HEK293 (cell line): ENCODE results near the gene GPR137C.

Source experiments
- MZF1 ChIP-seq: fragments of 450-650 bp; formaldehyde crosslinking; IDR thresholded peaks from 2 replicates; pipeline ENCODE4 v1.5.1; 2017; ENCODE audit warnings: missing biosample characterization, missing genetic modification characterization, borderline replicate concordance
- ZNF138 ChIP-seq: fragments of 450-650 bp; formaldehyde crosslinking; IDR thresholded peaks from 2 replicates; pipeline ENCODE4 v1.5.1; 2016; ENCODE audit warnings: missing biosample characterization, missing genetic modification characterization, borderline replicate concordance
- TF ChIP-seq, protein P1 (sequence below): fragments of 450-650 bp; formaldehyde crosslinking; IDR thresholded peaks from 2 replicates; pipeline ENCODE4 v1.5.1; 2016; ENCODE audit warnings: missing biosample characterization, missing genetic modification characterization
- TF ChIP-seq, protein P2 (sequence below): fragments of 450-650 bp; formaldehyde crosslinking; IDR thresholded peaks from 2 replicates; pipeline ENCODE4 v1.5.1; 2016; ENCODE audit warnings: missing biosample characterization, missing genetic modification characterization
- TF ChIP-seq, protein P3 (sequence below): fragments of 450-650 bp; formaldehyde crosslinking; IDR thresholded peaks from 2 replicates; pipeline ENCODE4 v1.5.1; 2016; ENCODE audit warnings: missing biosample characterization, missing genetic modification characterization

DNA sequence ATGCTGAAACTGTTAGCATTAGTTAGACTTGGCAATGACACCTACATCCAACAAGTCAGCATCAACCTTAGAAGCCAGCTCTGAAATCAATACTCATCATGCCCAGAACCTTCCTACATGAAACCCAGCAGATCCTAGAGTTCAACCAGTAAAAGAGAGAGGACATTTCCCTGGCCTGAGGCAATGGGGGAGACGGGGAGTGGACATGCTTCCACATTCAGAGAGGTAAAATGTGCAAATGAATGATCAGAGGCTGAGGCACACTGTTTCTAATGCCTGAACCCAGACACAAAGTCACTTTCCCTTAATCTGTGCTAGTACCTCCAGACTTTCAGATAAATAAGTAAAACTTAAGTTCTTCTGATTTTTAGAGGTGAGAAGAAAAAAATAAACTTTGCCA lies 108.2 kb downstream of the GPR137C start:
- TF ChIP-seq, protein P1, sequence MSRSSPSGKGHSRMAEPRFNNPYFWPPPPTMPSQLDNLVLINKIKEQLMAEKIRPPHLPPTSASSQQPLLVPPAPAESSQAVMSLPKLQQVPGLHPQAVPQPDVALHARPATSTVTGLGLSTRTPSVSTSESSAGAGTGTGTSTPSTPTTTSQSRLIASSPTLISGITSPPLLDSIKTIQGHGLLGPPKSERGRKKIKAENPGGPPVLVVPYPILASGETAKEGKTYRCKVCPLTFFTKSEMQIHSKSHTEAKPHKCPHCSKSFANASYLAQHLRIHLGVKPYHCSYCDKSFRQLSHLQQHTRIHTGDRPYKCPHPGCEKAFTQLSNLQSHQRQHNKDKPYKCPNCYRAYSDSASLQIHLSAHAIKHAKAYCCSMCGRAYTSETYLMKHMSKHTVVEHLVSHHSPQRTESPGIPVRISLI (tag by site-specific recombination): no peak
- TF ChIP-seq, protein P2, sequence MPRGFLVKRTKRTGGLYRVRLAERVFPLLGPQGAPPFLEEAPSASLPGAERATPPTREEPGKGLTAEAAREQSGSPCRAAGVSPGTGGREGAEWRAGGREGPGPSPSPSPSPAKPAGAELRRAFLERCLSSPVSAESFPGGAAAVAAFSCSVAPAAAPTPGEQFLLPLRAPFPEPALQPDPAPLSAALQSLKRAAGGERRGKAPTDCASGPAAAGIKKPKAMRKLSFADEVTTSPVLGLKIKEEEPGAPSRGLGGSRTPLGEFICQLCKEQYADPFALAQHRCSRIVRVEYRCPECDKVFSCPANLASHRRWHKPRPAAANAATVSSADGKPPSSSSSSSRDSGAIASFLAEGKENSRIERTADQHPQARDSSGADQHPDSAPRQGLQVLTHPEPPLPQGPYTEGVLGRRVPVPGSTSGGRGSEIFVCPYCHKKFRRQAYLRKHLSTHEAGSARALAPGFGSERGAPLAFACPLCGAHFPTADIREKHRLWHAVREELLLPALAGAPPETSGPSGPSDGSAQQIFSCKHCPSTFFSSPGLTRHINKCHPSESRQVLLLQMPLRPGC (tag by site-specific recombination): no peak
- TF ChIP-seq MZF1 (tag by site-specific recombination) (no peak), ZNF138 (tag by site-specific recombination) (no peak)
- TF ChIP-seq, protein P3, sequence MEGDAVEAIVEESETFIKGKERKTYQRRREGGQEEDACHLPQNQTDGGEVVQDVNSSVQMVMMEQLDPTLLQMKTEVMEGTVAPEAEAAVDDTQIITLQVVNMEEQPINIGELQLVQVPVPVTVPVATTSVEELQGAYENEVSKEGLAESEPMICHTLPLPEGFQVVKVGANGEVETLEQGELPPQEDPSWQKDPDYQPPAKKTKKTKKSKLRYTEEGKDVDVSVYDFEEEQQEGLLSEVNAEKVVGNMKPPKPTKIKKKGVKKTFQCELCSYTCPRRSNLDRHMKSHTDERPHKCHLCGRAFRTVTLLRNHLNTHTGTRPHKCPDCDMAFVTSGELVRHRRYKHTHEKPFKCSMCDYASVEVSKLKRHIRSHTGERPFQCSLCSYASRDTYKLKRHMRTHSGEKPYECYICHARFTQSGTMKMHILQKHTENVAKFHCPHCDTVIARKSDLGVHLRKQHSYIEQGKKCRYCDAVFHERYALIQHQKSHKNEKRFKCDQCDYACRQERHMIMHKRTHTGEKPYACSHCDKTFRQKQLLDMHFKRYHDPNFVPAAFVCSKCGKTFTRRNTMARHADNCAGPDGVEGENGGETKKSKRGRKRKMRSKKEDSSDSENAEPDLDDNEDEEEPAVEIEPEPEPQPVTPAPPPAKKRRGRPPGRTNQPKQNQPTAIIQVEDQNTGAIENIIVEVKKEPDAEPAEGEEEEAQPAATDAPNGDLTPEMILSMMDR (tag by site-specific recombination): no peak
